Breast epithelium (tissue), 3 donors: ENCODE data around the gene ZNF780A.

Experiments
- POLR2A ChIP-seq: fragments of 450-650 bp; IDR thresholded peaks from one replicate; pipeline ENCODE4 v1.6.1; 2016; ENCODE audit warnings: antibody characterized with exemption, mild to moderate bottlenecking, moderate library complexity
- POLR2AphosphoS5 ChIP-seq, 3 donors: sonication (generic); formaldehyde crosslinking; IDR thresholded peaks; one replicate each; pipeline ENCODE4 v1.6.1; 2017; ENCODE audit warnings: antibody characterized with exemption in 3 of 3
- TF ChIP-seq, protein P1 (sequence below), 3 donors: fragments of 450-650 bp; IDR thresholded peaks; one replicate each; pipeline ENCODE4 v1.5.1; 2016 to 2017; ENCODE audit warnings: antibody characterized with exemption in 3 of 3, mild to moderate bottlenecking in 3 of 3, moderate library complexity in 3 of 3

DNA sequence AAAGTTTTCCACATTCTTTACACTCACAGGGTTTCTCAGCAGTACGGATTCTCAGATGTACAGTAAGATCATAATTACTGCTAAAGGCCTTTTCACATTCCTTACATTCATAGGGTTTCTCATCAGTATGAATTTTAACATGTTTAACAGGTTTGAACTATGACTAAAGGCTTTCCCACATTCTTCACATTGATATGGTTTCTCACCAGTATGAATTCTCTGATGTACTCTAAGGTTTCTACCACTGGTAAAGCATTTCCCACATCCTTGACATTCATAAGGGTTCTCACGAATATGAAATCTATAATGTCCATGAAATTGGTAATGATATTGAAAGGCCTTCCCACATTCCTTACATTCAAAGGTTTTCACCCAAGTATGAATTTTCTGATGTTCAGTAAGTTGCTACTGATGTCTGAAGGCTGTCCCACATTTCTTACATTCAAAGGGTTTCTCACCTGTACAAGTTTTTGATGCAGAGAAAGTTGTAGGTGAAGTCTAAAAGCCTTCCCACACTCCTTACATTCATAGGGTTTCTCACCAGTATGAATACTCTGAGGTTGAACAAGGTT is 56.7 kb downstream of the ZNF780A start:
- TF ChIP-seq, protein P1, sequence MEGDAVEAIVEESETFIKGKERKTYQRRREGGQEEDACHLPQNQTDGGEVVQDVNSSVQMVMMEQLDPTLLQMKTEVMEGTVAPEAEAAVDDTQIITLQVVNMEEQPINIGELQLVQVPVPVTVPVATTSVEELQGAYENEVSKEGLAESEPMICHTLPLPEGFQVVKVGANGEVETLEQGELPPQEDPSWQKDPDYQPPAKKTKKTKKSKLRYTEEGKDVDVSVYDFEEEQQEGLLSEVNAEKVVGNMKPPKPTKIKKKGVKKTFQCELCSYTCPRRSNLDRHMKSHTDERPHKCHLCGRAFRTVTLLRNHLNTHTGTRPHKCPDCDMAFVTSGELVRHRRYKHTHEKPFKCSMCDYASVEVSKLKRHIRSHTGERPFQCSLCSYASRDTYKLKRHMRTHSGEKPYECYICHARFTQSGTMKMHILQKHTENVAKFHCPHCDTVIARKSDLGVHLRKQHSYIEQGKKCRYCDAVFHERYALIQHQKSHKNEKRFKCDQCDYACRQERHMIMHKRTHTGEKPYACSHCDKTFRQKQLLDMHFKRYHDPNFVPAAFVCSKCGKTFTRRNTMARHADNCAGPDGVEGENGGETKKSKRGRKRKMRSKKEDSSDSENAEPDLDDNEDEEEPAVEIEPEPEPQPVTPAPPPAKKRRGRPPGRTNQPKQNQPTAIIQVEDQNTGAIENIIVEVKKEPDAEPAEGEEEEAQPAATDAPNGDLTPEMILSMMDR (IDR thresholded peaks at IDR 0.05), result no peak
- TF ChIP-seq POLR2A, result no peak
- no peak for TF ChIP-seq POLR2AphosphoS5 (IDR thresholded peaks at IDR 0.05)
